GM18498 (cell line): ENCODE data around the gene HUNK.

Source experiments
- ATAC-seq: cut with Tn5 transposase; IDR thresholded peaks from one replicate; pipeline ENCODE4 v1.9.1; 2021; ENCODE audit warnings: mild to moderate bottlenecking, moderate library complexity; ENCODE audit not compliant: unreplicated experiment

HUNK gene

GRCh38 chr21:32044205-32045180 lies 171.7 kb downstream of the HUNK start:
- no peak for ATAC-seq

DNA sequence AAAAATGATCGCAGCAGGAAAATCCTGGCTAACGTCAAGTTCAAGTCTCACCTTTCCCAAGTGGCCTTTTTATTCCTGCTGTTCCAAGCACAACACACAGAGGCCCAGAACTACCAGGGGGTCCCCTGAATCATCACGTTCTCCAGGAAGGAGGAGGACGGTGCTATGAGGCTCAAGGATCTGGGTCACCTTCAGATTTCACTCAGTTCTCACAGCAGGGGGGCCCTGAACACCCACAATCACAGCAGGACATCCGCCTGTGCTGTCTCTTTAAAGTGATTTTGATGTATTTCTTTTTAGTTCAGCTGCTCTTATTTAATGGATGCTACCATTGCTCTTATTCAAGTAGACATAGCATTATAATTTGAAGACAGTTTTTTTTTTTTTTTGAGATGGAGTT lies 173.4 kb downstream of the HUNK start:
- no peak for ATAC-seq

GRCh38 chr21:32048353-32048752 lies 175.5 kb downstream of the HUNK start:
- ATAC-seq: no peak
